ENCODE measurements around the gene OTOR.

Gene OTOR

GRCh38 chr20:16758454-16759180, 10.5 kb downstream of the OTOR start:
- TF ChIP-seq SIN3A (IDR thresholded peaks at IDR 0.05; ENCODE audit: borderline replicate concordance, insufficient read depth, low read length) (no peak), FOXP2 (optimal IDR thresholded peaks at IDR 0.05; ENCODE audit: borderline replicate concordance, extremely low read depth, extremely low read length, insufficient read depth) (no peak), REST (IDR thresholded peaks at IDR 0.05; ENCODE audit: insufficient read depth in 1 of 2, low read depth in 2 of 2, low read length in 2 of 2) (no peak), TAF1 (IDR thresholded peaks at IDR 0.05; ENCODE audit: borderline replicate concordance, insufficient read depth, low read length) (no peak), POLR2AphosphoS5 (IDR thresholded peaks at IDR 0.05; ENCODE audit: low read depth, low read length) (no peak)

GRCh38 chr20:16759181-16759563, 11.0 kb downstream of the OTOR start:
- no peak for TF ChIP-seq TAF1 (IDR thresholded peaks at IDR 0.05; ENCODE audit: borderline replicate concordance, insufficient read depth, low read length)

- TF ChIP-seq REST (IDR thresholded peaks at IDR 0.05; ENCODE audit: insufficient read depth in 1 of 2, low read depth in 2 of 2, low read length in 2 of 2) (no peak), TAF1 (IDR thresholded peaks at IDR 0.05; ENCODE audit: borderline replicate concordance, insufficient read depth, low read length) (no peak), SIN3A (IDR thresholded peaks at IDR 0.05; ENCODE audit: borderline replicate concordance, insufficient read depth, low read length) (no peak), FOXP2 (optimal IDR thresholded peaks at IDR 0.05; ENCODE audit: borderline replicate concordance, extremely low read depth, extremely low read length, insufficient read depth) (no peak), POLR2AphosphoS5 (IDR thresholded peaks at IDR 0.05; ENCODE audit: low read depth, low read length) (no peak)
Measured at GRCh38 chr20:16760431-16761304, 12.5 kb downstream of the OTOR start.

GRCh38 chr20:16761305-16761829, 13.2 kb downstream of the OTOR start:
- no peak for TF ChIP-seq SIN3A (IDR thresholded peaks at IDR 0.05; ENCODE audit: borderline replicate concordance, insufficient read depth, low read length)
- TF ChIP-seq POLR2AphosphoS5 (IDR thresholded peaks at IDR 0.05; ENCODE audit: low read depth, low read length), result no peak
- no peak for TF ChIP-seq REST (IDR thresholded peaks at IDR 0.05; ENCODE audit: insufficient read depth in 1 of 2, low read depth in 2 of 2, low read length in 2 of 2)
- no peak for TF ChIP-seq FOXP2 (optimal IDR thresholded peaks at IDR 0.05; ENCODE audit: borderline replicate concordance, extremely low read depth, extremely low read length, insufficient read depth)

- TF ChIP-seq SIN3A (IDR thresholded peaks at IDR 0.05; ENCODE audit: borderline replicate concordance, insufficient read depth, low read length) (no peak), REST (IDR thresholded peaks at IDR 0.05; ENCODE audit: insufficient read depth in 1 of 2, low read depth in 2 of 2, low read length in 2 of 2) (no peak)
Measured at GRCh38 chr20:16764560-16764959, 16.4 kb downstream of the OTOR start.
